Gastrocnemius medialis (tissue), 4 donors: ENCODE data around the gene NEBL.

Experiments used
- CTCF ChIP-seq, 5 experiments: fragments of 450-650 bp in 3 of 5; fragments of 200-600 bp in 2 of 5; sonication (generic) in 2 of 5; IDR thresholded peaks in 4 of 5; conservative IDR thresholded peaks in 1 of 5; 1 replicate in 4 of 5; 2 replicates in 1 of 5; pipeline ENCODE4 v1.5.1; 2016 to 2019; ENCODE audit warnings: antibody characterized with exemption in 5 of 5, mild to moderate bottlenecking in 3 of 5, moderate library complexity in 3 of 5
- POLR2A ChIP-seq, 2 donors: fragments of 450-650 bp; IDR thresholded peaks; one replicate each; pipeline ENCODE4 v1.6.1; 2017; ENCODE audit warnings: antibody characterized with exemption in 2 of 2, mild to moderate bottlenecking in 2 of 2, moderate library complexity in 2 of 2

- no peak for TF ChIP-seq CTCF (IDR thresholded peaks at IDR 0.05 in 4 of 5, conservative IDR thresholded peaks at IDR 0.05 in 1 of 5)
- TF ChIP-seq POLR2A (IDR thresholded peaks at IDR 0.05), result no peak
Measured at GRCh38 chr10:20856484-20856883, 40.6 kb downstream of the NEBL start.
